ENCODE data around the gene SEPTIN6. TPM values are rescaled to one million over a fixed set of nuclear protein-coding genes. Genes with fewer than 3 reads are reported as not detected.
"Not testable (repeated sequence)": the region's sequence is repeated elsewhere in the genome, so short reads cannot be mapped to it uniquely, and the experiment has no call there.

SEPTIN6 gene
- total RNA-seq, 1 donor from 2014 or later = 159 TPM

DNA sequence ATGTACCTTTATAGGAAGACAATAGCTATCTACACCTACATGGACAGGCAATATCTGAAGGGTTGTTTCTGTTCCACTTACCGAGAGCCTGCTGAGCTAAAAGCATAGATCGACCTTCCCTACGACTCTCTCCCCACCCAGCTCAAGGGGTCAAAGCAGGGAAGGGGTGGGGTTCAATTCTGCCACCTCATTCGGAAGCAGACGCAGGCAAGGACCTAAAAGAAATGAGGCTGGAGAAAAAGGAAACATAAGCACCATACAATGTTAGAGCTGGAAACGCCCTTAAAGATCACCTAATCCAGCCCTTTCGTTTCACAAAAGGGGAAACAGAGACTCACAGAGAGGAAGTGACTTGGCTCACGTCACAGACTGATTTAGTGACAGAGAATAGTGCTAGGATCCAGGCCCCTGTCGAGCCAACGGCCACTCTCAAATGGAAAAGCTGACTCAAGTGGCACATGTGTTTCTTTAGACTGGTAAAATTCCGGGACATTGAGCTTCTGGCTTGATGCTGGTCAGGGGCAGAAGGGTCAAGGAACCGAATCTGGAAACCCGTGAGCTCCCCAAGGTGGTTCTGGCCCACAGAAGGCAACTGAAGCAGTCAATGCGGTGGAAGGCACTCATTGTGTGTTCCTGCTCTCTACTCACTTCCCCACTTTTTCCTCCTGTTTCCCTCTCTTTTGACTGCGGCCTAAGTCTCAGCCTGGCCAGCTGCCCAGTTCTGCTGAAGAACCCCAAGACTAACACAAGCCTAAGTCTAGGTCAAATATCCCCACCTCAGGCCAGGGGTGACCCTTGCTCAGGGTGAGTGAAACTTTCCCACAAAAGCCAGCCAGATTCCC lies 7.5 kb downstream of the SEPTIN6 start:
- no peak for DNase-seq (ENCODE audit: low spot score)
- Mint-ChIP-seq H3K9me3 (no peaks in the 10 kb centered on the region), H3K27me3 (ENCODE audit: insufficient read depth) (no peaks in the 10 kb centered on the region), H3K4me1 (ENCODE audit: low read depth) (peaks cover 65% of the 10 kb centered on the region), H3K27ac (peak overlapping the region; percentile 94), H3K36me3 (ENCODE audit: low read depth) (peaks cover 15% of the 10 kb centered on the region), H3K4me3 (peak overlapping the region; percentile 93)
- intact Hi-C loops (cut with micrococcal nuclease) = loop anchor here (1.0 kb wide), 1 partner anchor 8 kb away; the partner anchor contains the start of gene SEPTIN6

DNA sequence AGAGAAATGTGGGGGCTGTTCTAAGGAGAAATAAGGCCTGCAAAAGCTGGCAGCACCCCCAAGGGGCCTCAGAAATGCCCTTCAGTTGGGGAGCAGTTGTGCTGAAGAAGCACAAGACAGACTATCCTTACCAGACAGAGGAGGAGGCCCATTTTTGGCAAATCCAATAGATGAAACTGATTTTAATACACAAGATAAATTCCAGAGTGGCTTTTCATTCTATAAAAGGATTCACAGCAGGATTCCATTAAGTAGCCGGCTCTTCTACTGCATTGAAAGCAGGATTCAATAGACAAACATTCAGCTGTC lies 8.1 kb downstream of the SEPTIN6 start:
- H3K36me3 Mint-ChIP-seq (ENCODE audit: low read depth) = peaks cover 12% of the 10 kb centered on the region
- H3K4me3 Mint-ChIP-seq = peak overlapping the region; percentile 93
- DNase-seq (ENCODE audit: low spot score) = no peak
- peaks cover 65% of the 10 kb centered on the region for H3K4me1 Mint-ChIP-seq (ENCODE audit: low read depth)
- H3K27ac Mint-ChIP-seq = peak overlapping the region; percentile 94
- H3K9me3 Mint-ChIP-seq = no peaks in the 10 kb centered on the region
- H3K27me3 Mint-ChIP-seq (ENCODE audit: insufficient read depth) = no peaks in the 10 kb centered on the region
- intact Hi-C loops (cut with micrococcal nuclease) = loop anchor here (1.0 kb wide), 1 partner anchor 8 kb away; the partner anchor contains the start of gene SEPTIN6

DNA sequence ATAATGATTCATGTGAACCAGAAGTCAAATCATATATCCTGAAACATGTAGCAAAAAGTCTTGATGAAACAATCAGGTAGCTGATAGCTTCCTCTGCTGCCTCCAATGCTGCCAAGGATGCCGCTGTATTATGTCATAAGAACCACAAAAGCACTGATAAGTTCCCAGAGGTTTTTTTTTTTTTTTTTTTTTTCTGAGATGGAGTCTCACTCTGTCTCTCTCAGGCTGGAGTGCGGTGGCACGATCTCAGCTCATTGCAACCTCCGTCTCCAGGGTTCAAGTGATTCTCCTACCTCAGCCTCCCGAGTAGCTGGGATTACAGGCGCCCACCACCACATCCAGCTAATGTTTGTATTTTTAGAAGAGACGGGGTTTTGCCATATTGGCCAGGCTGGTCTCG lies 8.7 kb downstream of the SEPTIN6 start:
- DNase-seq (ENCODE audit: low spot score); H3K27me3 Mint-ChIP-seq (ENCODE audit: insufficient read depth); intact Hi-C loops (cut with micrococcal nuclease); H3K9me3 Mint-ChIP-seq: not testable (repeated sequence)
- peak overlapping the region; percentile 94 for H3K27ac Mint-ChIP-seq
- peaks cover 67% of the 10 kb centered on the region for H3K4me1 Mint-ChIP-seq (ENCODE audit: low read depth)
- peak overlapping the region; percentile 93 for H3K4me3 Mint-ChIP-seq
- peaks cover 11% of the 10 kb centered on the region for H3K36me3 Mint-ChIP-seq (ENCODE audit: low read depth)

DNA sequence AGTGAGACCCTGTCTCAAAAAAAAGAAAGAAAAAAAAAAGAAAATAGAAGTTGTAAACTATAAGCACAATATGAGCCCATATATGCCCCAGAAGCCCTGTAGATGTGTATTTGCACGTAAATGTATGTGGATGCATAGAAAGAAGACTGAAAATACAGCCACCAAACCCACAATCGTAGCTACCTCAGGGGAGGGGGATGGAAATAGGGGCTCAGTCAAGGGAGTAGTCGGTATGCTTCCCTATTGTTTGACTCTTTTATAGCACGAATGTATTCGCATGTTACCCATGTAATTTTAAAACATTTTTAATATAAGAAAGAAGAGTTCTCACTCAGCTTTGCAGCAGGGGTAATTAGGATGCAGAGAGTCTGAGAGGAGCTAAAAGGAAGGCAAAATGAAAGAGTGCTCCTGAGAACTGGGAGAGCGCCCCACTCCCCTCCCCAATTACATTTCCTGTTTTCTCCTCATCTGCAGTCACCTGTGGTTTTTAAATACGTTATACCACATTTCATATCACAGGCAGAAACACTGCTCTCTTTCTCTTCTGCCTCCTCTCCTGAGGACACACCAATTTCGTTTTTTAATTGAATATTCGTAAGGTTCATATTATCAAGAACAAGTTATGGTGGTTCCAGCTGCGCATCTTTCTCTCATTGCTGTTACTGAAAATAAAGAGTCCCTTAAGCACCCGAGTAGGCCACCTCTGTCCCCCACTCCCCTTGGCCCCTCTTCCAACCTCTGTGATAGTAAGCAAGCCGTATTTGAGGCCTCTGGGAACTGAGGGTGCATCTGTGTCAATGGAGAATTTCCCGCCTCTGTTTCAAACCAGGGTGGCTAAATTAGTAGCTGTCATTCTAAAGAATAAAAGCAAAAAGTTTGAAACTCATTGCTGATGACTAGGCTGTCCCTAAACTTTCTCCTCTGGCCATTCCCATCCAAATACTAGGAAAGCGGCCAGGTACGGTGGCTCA lies 10.7 kb downstream of the SEPTIN6 start:
- no peak for DNase-seq (ENCODE audit: low spot score)
- H3K36me3 Mint-ChIP-seq (ENCODE audit: low read depth) = peaks cover 11% of the 10 kb centered on the region
- H3K27me3 Mint-ChIP-seq (ENCODE audit: insufficient read depth) = no peaks in the 10 kb centered on the region
- no peaks in the 10 kb centered on the region for H3K9me3 Mint-ChIP-seq
- peak overlapping the region; percentile 97 for H3K27ac Mint-ChIP-seq
- H3K4me3 Mint-ChIP-seq = peak overlapping the region; percentile 82
- intact Hi-C loops (cut with micrococcal nuclease) = loop anchor here (1.0 to 2.0 kb wide), 3 partner anchors 10 to 108 kb away; partner anchors contain the start of gene UBE2A
- peaks cover 64% of the 10 kb centered on the region for H3K4me1 Mint-ChIP-seq (ENCODE audit: low read depth)

DNA sequence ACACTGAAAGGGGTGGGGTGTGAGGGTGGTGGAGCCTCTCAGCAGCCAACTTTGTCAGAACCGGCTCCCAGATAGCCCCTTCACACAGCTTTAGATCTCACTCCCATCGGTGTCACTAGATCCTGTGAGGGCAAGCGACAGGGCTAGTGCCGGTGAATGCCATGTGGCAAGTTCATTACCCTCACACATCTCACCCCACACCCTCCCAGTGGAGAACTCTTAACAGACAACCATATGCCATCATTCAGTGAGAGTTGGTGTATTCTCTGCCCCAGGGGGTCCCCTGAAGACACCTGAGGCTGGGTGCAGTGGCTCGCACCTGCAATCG lies 15.3 kb downstream of the SEPTIN6 start:
- peaks cover 52% of the 10 kb centered on the region for H3K4me1 Mint-ChIP-seq (ENCODE audit: low read depth)
- peaks cover 8% of the 10 kb centered on the region for H3K36me3 Mint-ChIP-seq (ENCODE audit: low read depth)

DNA sequence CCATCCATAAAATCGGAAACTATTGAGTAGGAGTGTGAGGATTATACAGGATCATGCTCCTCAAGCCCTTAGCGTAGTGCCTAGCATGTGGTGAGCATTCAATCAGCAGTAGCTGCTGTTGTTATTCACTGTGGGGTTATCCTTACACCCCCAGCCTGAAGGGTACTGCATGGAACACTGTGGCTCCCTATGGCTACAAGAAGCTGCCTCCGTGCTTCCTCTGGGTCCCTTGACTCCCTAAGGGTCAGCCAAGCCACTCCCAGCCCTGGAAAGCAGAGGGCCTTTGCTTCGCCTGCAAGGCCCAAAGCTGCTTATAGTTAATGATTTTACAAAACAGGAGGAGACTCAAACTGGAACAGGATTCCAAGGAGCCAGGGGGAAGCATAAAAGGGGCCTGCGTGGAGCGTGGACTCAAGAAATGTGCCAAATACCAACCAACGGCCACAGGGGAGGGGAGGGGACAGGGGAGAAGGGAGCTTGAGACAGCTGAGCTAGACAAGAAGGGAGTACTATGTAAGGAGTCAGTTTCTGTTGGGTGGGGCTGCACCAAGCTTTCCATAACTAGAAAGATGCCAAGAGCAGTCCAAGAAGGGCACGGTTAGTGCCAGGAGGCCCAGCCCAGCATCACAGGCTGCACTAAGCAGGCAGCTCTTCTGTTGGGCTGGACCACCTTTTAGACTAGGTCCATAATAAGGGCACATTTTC lies 15.9 kb downstream of the SEPTIN6 start:
- peak overlapping the region; percentile 87 for H3K27ac Mint-ChIP-seq
- DNase-seq (ENCODE audit: low spot score) = no peak
- no peaks in the 10 kb centered on the region for H3K27me3 Mint-ChIP-seq (ENCODE audit: insufficient read depth)
- intact Hi-C loops (cut with micrococcal nuclease) = loop anchor here (2.0 kb wide), 1 partner anchor 14 kb away; no protein-coding TSS in a partner anchor
- H3K9me3 Mint-ChIP-seq = no peaks in the 10 kb centered on the region
- peaks cover 49% of the 10 kb centered on the region for H3K4me1 Mint-ChIP-seq (ENCODE audit: low read depth)
- peak overlapping the region; percentile 78 for H3K4me3 Mint-ChIP-seq
- peaks cover 11% of the 10 kb centered on the region for H3K36me3 Mint-ChIP-seq (ENCODE audit: low read depth)

More for the DNA sequence above, 15.3 kb downstream of the SEPTIN6 start:
- no peak for DNase-seq (ENCODE audit: low spot score)
- no peaks in the 10 kb centered on the region for H3K9me3 Mint-ChIP-seq
- no peaks in the 10 kb centered on the region for H3K27me3 Mint-ChIP-seq (ENCODE audit: insufficient read depth)
- peak overlapping the region; percentile 78 for H3K4me3 Mint-ChIP-seq
- intact Hi-C loops (cut with micrococcal nuclease) = loop anchor here (2.0 kb wide), 1 partner anchor 15 kb away; no protein-coding TSS in a partner anchor
- peak overlapping the region; percentile 87 for H3K27ac Mint-ChIP-seq

DNA sequence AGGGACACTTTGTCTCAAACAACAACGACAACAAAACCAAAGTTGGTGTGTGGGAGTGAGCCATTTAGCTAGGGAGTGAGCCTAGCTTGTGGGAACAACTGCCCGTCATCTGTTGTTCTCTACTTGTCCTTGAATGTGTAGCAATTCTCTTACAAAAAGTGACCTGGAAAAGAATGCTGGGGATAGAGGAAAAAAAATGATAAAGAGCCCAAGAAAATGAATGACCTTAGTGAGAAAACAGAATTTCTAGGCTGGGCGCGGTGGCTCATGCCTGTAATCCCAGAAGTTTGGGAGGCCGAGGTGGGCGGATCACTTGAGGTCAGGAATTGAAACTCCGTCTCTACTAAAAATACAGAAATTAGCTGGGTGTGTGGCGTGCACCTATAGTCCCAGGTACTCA lies 19.6 kb downstream of the SEPTIN6 start:
- H3K27ac Mint-ChIP-seq = no peak overlapping the region
- H3K9me3 Mint-ChIP-seq = no peaks in the 10 kb centered on the region
- no peak for DNase-seq (ENCODE audit: low spot score)
- intact Hi-C loops (cut with micrococcal nuclease) = no loop called here
- peaks cover 11% of the 10 kb centered on the region for H3K36me3 Mint-ChIP-seq (ENCODE audit: low read depth)
- no peaks in the 10 kb centered on the region for H3K27me3 Mint-ChIP-seq (ENCODE audit: insufficient read depth)
- peaks cover 30% of the 10 kb centered on the region for H3K4me1 Mint-ChIP-seq (ENCODE audit: low read depth)
- no peak overlapping the region for H3K4me3 Mint-ChIP-seq

DNA sequence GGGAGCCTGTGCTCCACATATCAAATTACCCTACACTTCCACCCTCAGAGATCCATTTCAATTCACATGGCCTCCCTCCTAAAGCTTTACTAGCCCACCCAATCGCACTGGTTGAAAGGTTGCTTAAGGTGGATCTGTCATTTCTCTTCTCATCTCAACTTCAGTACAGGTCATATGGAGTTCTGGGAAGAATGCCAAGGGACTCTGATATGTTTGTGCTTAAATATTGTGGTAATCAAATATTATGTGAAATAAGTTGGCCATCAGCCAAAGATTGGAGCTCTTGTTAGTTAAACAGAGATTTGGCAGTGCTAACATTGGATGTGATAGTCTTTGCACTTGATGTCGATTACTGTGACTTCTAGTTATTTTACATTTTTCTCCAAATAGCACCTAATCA lies 20.5 kb downstream of the SEPTIN6 start:
- Mint-ChIP-seq H3K36me3 (ENCODE audit: low read depth) (peaks cover 11% of the 10 kb centered on the region), H3K4me1 (ENCODE audit: low read depth) (peaks cover 27% of the 10 kb centered on the region), H3K27me3 (ENCODE audit: insufficient read depth) (no peaks in the 10 kb centered on the region), H3K27ac (peak overlapping the region; percentile 58), H3K4me3 (no peak overlapping the region), H3K9me3 (no peaks in the 10 kb centered on the region)
- no peak for DNase-seq (ENCODE audit: low spot score)
- intact Hi-C loops (cut with micrococcal nuclease) = no loop called here

DNA sequence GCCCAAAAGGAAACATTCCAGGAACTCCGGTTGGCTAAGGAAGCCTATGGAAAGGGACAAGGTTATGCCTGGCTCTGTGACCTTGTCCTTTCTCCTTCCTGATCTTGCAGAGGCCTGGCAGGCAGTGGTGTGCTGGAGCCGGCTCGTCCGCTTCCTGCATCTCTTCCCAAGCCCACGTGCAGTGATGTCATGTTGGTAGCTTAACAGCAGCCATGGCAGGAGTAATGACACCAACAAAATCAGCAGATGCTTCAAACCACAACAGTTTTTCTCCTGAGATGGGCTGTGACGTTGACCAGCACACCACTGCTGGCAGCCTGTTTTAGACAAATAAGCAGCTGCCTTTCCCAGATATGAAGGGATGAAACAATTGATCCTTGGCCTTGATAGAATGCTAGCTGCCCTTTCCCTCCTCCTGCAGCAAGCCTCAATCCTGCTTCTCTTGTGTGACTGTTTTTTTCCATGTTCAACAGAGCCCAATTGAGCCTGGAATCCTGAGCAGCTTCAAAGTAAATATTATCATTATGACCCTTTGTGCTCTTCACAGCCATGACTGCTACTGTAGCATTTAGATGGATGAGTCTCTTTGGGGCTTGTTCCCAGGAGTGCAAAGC lies 23.4 kb downstream of the SEPTIN6 start:
- intact Hi-C loops (cut with micrococcal nuclease) = no loop called here
- Mint-ChIP-seq H3K9me3 (no peaks in the 10 kb centered on the region), H3K27me3 (ENCODE audit: insufficient read depth) (no peaks in the 10 kb centered on the region), H3K36me3 (ENCODE audit: low read depth) (peaks cover 14% of the 10 kb centered on the region), H3K27ac (peak overlapping the region; percentile 76), H3K4me3 (no peak overlapping the region), H3K4me1 (ENCODE audit: low read depth) (peaks cover 5% of the 10 kb centered on the region)
- DNase-seq (ENCODE audit: low spot score) = no peak

DNA sequence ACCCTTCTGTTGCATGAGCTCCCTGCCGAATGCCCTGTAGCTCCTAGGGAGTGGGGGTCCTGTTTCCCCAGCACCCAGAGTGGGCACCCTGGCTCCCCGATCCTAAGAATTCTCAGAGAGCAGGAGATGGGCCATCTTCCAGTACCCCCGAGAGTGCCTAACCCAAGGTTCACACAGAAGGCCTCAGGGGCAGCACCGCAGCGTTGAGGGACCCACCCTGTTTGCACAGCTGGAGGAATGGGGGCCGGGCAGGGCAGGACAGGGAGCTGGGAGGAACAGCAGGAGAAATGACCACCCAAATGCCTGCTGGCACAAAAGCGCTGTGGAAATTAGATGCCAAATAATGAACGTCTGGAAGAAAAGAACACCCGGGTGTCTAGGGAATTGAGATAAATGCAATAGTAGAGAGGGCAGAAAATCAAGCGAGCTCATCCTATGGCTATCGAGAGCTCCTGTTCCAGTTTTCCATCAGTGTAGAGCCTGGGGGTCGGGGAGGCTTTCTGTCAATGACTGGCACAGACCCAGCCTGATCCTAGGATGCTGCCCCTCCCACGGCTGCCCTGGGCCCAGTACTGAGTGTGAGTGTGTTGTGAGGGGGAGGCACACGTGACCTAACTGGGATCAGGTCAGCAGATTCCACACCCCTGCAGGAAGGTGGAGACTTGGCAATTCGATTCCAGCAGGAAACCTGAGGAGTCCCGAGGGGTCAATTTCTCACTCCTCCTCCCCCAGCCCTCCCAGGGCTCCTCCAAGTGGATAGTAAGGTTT lies 25.7 kb downstream of the SEPTIN6 start:
- intact Hi-C loops (cut with micrococcal nuclease) = no loop called here

DNA sequence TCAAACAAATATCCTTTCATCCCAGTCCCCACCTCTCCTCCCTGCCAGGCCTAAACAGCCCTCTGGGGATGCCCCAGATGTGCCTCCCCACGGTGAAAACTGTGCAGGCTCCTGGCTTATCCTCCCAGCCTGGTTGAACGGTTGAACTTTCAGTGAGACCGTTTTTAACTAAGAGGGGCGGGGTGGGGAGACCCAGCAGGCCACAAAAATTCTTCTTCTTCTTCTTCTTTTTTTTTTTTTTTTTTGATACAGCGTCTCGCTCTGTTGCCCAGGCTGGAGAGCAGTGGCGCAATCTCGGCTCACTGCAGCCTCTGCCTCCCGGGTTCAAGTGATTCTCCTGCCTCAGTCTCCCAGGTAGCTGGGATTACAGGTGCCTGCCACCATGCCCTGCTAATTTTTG lies 28.1 kb downstream of the SEPTIN6 start:
- H3K27me3 Mint-ChIP-seq (ENCODE audit: insufficient read depth); intact Hi-C loops (cut with micrococcal nuclease); DNase-seq (ENCODE audit: low spot score); H3K9me3 Mint-ChIP-seq; H3K4me3 Mint-ChIP-seq; H3K27ac Mint-ChIP-seq: not testable (repeated sequence)
- Mint-ChIP-seq H3K4me1 (ENCODE audit: low read depth) (peaks cover 19% of the 10 kb centered on the region), H3K36me3 (ENCODE audit: low read depth) (peaks cover 25% of the 10 kb centered on the region)

More for the DNA sequence above, 25.7 kb downstream of the SEPTIN6 start:
- no peaks in the 10 kb centered on the region for H3K9me3 Mint-ChIP-seq
- peak overlapping the region; percentile 12 for H3K27ac Mint-ChIP-seq
- H3K36me3 Mint-ChIP-seq (ENCODE audit: low read depth) = peaks cover 22% of the 10 kb centered on the region
- no peaks in the 10 kb centered on the region for H3K27me3 Mint-ChIP-seq (ENCODE audit: insufficient read depth)
- no peak overlapping the region for H3K4me3 Mint-ChIP-seq
- H3K4me1 Mint-ChIP-seq (ENCODE audit: low read depth) = peaks cover 13% of the 10 kb centered on the region
- no peak for DNase-seq (ENCODE audit: low spot score)
